ENCODE data around the gene ETV2.
A peak's percentile ranks its signal among the peaks of the same experiment; 100 is the strongest.

ETV2 gene

DNA sequence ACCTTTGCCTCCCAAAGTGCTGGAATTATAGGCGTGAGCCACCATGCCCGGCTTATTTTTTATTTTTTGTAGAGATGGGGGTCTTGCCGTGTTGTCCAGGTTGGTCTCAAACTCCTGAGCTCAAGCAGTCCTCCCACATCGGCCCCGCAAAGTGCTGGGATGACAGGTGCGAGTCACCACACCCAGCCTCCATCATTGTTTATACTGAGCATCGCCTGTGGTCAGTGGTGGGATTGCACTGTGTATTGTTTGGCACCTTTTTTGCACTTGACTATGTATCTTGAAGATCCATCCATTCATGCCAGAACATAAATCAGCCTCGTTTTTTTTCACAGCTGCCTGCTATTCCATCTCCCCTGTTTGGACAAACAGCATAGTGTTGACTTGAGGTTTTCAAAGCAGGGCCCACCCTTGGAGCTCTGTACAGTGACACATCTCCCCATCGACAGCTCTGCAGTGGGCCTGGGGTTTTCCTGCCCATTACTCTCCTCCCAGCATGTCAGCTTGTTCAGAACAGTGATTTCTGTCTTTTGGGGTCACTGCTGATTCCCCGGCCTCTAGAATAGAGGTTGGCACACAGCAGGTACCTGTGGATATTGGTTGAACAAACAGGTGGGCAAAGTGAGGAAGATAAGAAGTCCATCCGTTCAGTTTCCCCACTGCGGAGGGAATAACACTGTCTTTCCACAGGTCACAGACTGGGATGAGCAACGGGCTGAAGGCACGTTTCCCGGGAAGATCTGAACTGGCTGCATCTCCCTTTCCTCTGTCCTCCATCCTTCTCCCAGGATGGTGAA is 16.6 kb downstream of the ETV2 start:
- CTCF ChIA-PET, result interaction anchor here (0.6 to 2.4 kb wide), 9 partner anchors 10 to 240 kb away, joined by 3 to 8 read pairs (median 4); partner anchors contain the start of gene COX6B1
- H3K27ac ChIP-seq (ENCODE audit: extremely low read depth, low read depth, low read length), result no peak overlapping the region
- H3K4me3 ChIP-seq (ENCODE audit: low read depth, low read length), result no peak overlapping the region
- H3K36me3 ChIP-seq (ENCODE audit: control insufficient read depth in 2 of 2, insufficient read depth in 1 of 2, low read length in 2 of 2), result peaks cover 65 to 81% of the 10 kb centered on the region in 2 experiments
- TF ChIP-seq SCRT2 (tag by site-specific recombination; IDR thresholded peaks at IDR 0.05) (peak; percentile 84), SCRT1 (tag by site-specific recombination; IDR thresholded peaks at IDR 0.05; ENCODE audit: borderline replicate concordance) (peak; percentile 95), CTCF (tag by site-specific recombination; IDR thresholded peaks at IDR 0.05) (peak; percentile 27; the same call in 1 of the 2 replicates), ZNF555 (tag by site-specific recombination; conservative IDR thresholded peaks at IDR 0.05) (no peak), ZNF404 (tag by site-specific recombination; IDR thresholded peaks at IDR 0.05) (no peak), PRDM2 (tag by site-specific recombination; IDR thresholded peaks at IDR 0.05; ENCODE audit: borderline replicate concordance) (no peak)
- POLR2A ChIA-PET, result interaction anchor here (0.6 to 2.6 kb wide), 7 partner anchors 9 to 212 kb away, joined by 3 to 26 read pairs (median 4); partner anchors contain the start of genes ATP4A and COX6B1
- no peaks in the 10 kb centered on the region; the same call in 1 of the 2 replicates for H3K9me3 ChIP-seq (ENCODE audit: control insufficient read depth, insufficient read depth, low read depth, low read length)
- no peaks in the 10 kb centered on the region for H3K4me1 ChIP-seq (ENCODE audit: control insufficient read depth, insufficient read depth, low read length)

GRCh38 chr19:35661995-35662340 is 20.4 kb downstream of the ETV2 start:
- Histone ChIP-seq H3K4me1 (ENCODE audit: control insufficient read depth, insufficient read depth, low read length) (no peaks in the 10 kb centered on the region), H3K4me3 (ENCODE audit: low read depth, low read length) (no peak overlapping the region), H3K36me3 (ENCODE audit: control insufficient read depth in 2 of 2, insufficient read depth in 1 of 2, low read length in 2 of 2) (peaks cover 32 to 45% of the 10 kb centered on the region in 2 experiments), H3K27ac (ENCODE audit: extremely low read depth, low read depth, low read length) (no peak overlapping the region), H3K9me3 (ENCODE audit: control insufficient read depth, insufficient read depth, low read depth, low read length) (no peaks in the 10 kb centered on the region; the same call in 1 of the 2 replicates)
- no peak for TF ChIP-seq ZNF555 (tag by site-specific recombination; conservative IDR thresholded peaks at IDR 0.05)
- TF ChIP-seq PRDM2 (tag by site-specific recombination; IDR thresholded peaks at IDR 0.05; ENCODE audit: borderline replicate concordance), result no peak
- CTCF ChIA-PET, result interaction anchor here (0.6 to 2.6 kb wide), 9 partner anchors 10 to 606 kb away, joined by 3 to 11 read pairs (median 4); partner anchors contain the start of gene COX6B1
- POLR2A ChIA-PET, result interaction anchor here (0.7 to 6.5 kb wide), 7 partner anchors 9 to 329 kb away, joined by 3 to 65 read pairs (median 5); partner anchors contain the start of gene COX6B1
